ENCODE results near the gene NKG7.

- TF ChIP-seq POLR2A (IDR thresholded peaks at IDR 0.05; ENCODE audit: low read length) (no peak), GATA1 (IDR thresholded peaks at IDR 0.05; ENCODE audit: low read depth, low read length) (no peak)
Observed at GRCh38 chr19:51417107-51417809, 44.8 kb upstream of the NKG7 start, which contains the start of gene SIGLEC10.
